Measurements from ENCODE around the gene CEP290.

CEP290 gene

GRCh38 chr12:88113871-88114270, 28.0 kb downstream of the CEP290 start:
- DNase-seq (ENCODE audit: low read depth), result peak; percentile 8
- no peak for TF ChIP-seq CTCF (IDR thresholded peaks at IDR 0.05; ENCODE audit: low read length, missing control alignments)
- no peak overlapping the region for H3K4me3 ChIP-seq (replicated peaks; ENCODE audit: low read depth, low read length)

DNA sequence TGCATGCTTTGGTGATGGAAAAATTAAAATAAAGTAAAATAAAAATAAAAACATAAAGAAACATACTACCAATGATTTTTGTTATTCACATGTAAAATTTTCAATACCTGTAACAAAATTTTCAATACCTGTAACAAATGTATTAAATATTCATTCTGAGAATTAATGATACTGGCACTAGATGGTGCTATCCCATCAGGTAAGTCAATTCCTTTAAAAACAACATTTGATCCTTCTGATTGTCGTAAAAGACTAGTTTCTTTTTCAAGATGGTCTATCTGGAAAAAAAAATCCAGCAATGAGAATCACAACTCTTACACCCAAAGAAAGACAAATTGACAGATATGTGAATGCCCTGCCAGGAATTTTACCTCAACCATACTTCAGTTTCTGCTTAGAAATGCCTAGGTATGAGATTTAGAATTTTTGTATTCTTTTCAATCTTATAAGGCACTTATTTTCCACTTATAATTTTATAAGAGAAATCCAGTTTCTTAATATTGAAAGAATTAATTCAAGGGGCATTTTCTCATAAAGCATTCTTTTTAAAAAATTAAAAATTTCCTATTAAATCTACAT, 30.7 kb downstream of the CEP290 start:
- peak overlapping the region; percentile 8 for H3K4me3 ChIP-seq (replicated peaks; ENCODE audit: low read depth, low read length)
- peak; percentile 74 for DNase-seq (ENCODE audit: low read depth)

GRCh38 chr12:88108021-88108420, 33.9 kb downstream of the CEP290 start:
- TF ChIP-seq CTCF (IDR thresholded peaks at IDR 0.05; ENCODE audit: low read length, missing control alignments), result no peak
- peak; percentile 46 for DNase-seq (ENCODE audit: low read depth)
- H3K4me3 ChIP-seq (replicated peaks; ENCODE audit: low read depth, low read length), result no peak overlapping the region

More for the DNA sequence above, 30.7 kb downstream of the CEP290 start:
- peak; percentile 42 for TF ChIP-seq CTCF (IDR thresholded peaks at IDR 0.05; ENCODE audit: low read length, missing control alignments)

GRCh38 chr12:88093573-88093972, 48.3 kb downstream of the CEP290 start:
- DNase-seq (ENCODE audit: low read depth), result no peak
- no peak overlapping the region for H3K4me3 ChIP-seq (replicated peaks; ENCODE audit: low read depth, low read length)
- TF ChIP-seq CTCF (IDR thresholded peaks at IDR 0.05; ENCODE audit: low read length, missing control alignments), result no peak

DNA sequence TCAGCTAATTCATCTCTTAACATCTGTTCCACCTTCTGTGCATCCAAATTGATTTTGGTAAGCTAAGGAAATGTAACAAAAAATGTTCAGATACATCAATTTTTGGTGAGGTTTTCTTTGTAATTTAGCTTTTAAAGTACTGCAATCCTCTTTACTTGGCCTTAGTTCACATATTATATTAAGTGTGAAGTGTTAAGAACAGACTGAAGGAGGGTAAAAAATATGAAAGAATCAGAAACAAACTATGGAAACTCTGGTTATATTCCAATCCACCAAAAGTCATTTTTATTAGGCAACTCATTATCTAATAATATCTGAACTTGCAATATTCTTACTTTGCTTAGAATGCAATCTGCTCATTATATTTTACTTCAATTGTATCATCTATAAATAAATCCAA, 49.1 kb downstream of the CEP290 start:
- no peak for DNase-seq (ENCODE audit: low read depth)
- no peak for TF ChIP-seq CTCF (IDR thresholded peaks at IDR 0.05; ENCODE audit: low read length, missing control alignments)
- no peak overlapping the region for H3K4me3 ChIP-seq (replicated peaks; ENCODE audit: low read depth, low read length)

GRCh38 chr12:88084210-88084609, 57.7 kb downstream of the CEP290 start:
- no peak for DNase-seq (ENCODE audit: low read depth)
- H3K4me3 ChIP-seq (replicated peaks; ENCODE audit: low read depth, low read length), result no peak overlapping the region
- TF ChIP-seq CTCF (IDR thresholded peaks at IDR 0.05; ENCODE audit: low read length, missing control alignments), result no peak

DNA sequence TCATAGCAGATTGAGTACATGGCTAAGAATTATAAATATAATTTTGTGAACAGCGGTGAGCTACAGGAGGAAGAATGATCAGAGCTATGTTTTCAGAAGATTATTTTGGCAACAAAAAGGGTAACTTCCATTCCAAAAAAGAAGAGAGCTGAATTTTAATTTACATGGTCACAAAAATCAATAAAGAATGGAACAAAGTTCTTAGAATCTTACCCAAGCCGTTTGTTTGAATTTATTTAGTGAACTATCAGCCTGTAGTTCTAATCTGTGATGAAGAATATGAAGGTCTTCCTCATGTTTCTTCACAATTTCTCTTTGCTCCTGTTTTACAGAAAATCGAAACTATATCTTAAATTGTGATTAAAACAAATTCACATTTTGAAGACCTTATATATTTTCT, 58.3 kb downstream of the CEP290 start:
- TF ChIP-seq CTCF (IDR thresholded peaks at IDR 0.05; ENCODE audit: low read length, missing control alignments), result no peak
- no peak for DNase-seq (ENCODE audit: low read depth)
- H3K4me3 ChIP-seq (replicated peaks; ENCODE audit: low read depth, low read length), result no peak overlapping the region
